ENCODE data around the gene OVAAL. TPM values are rescaled to one million over a fixed set of nuclear protein-coding genes. Genes with fewer than 3 reads are reported as not detected.

OVAAL gene
- total and polyA plus RNA-seq, 9 of the 15 experiments (the other 6 are each of a cell fraction or from before 2014, with no cell fraction given) = 0.04 to 0.18 (median 0.08) TPM; not detected in 4

DNA sequence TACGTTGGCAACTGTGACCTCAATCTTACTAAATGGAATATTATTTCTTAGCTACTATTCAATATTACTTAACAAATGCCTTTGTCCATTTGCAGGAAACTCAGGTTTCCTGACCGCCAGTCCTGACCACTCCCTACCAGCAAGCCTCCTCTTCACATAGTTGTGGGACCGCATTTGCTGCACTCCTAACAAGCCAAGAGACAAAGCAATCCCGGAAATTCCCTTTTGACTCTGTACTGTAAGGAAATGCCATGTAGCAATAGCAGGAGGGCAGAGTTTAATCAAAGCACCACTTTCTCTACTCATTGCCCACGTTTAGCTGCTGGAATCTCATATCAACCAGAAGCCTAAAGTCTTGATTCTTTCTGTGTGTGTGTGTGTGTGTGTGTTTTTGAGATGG, 28.3 kb upstream of the OVAAL start:
- Histone ChIP-seq H3K9me3 (replicated peaks; ENCODE audit: control insufficient read depth, insufficient read depth, low read depth, low read length) (no peaks in the 10 kb centered on the region), H3K9ac (ENCODE audit: insufficient read depth in 1 of 2, low read depth in 2 of 2, low read length in 2 of 2) (no peak overlapping the region), H3K27ac (ENCODE audit: extremely low read depth, low read depth, low read length) (no peak overlapping the region), H3K27me3 (ENCODE audit: control insufficient read depth in 2 of 2, insufficient read depth in 2 of 2, low read length in 2 of 2) (no peaks in the 10 kb centered on the region), H3K4me2 (ENCODE audit: insufficient read depth, low read length) (no peak overlapping the region), H3K4me1 (replicated peaks in 1 of 2; ENCODE audit: control insufficient read depth in 2 of 2, insufficient read depth in 2 of 2, low read length in 2 of 2) (peaks cover 9 to 16% of the 10 kb centered on the region in 2 experiments; a peak in 3 of 5 replicates), H4K20me1 (replicated peaks; ENCODE audit: control insufficient read depth, insufficient read depth, low read length) (no peaks in the 10 kb centered on the region), H3K4me3 (no peak overlapping the region), H3K79me2 (ENCODE audit: control insufficient read depth, insufficient read depth, low read length) (no peaks in the 10 kb centered on the region), H2AFZ (ENCODE audit: low read depth, low read length) (peak overlapping the region; percentile 65), H3K36me3 (ENCODE audit: control insufficient read depth, insufficient read depth, low read length) (no peaks in the 10 kb centered on the region), H3K9me1 (ENCODE audit: control insufficient read depth, insufficient read depth, low read length) (no peaks in the 10 kb centered on the region)
- no peak for DNase-seq (ENCODE audit: extremely low read depth in 1 of 4, low spot score in 3 of 4)
- CTCF ChIA-PET (ENCODE audit: low intra/inter-chr PET ratio) = no interaction called here
- 44% methylated on average over 5 of the region's 5 CpGs for WGBS (ENCODE audit: insufficient coverage, low coverage, missing lambda C conversion rate)
- intact Hi-C loops (cut with micrococcal nuclease) (no loop called here), in situ Hi-C loops (cut with MboI) (no loop called here)
- no peak for ATAC-seq
- POLR2A ChIA-PET = interaction anchor here (0.7 to 1.6 kb wide), 6 partner anchors 8 to 325 kb away, joined by 3 to 4 read pairs (median 4); no protein-coding TSS in a partner anchor
- BruUV-seq (replicated peaks) = no TSS peak
- FAIRE-seq = no peak
- TF ChIP-seq, protein P1, sequence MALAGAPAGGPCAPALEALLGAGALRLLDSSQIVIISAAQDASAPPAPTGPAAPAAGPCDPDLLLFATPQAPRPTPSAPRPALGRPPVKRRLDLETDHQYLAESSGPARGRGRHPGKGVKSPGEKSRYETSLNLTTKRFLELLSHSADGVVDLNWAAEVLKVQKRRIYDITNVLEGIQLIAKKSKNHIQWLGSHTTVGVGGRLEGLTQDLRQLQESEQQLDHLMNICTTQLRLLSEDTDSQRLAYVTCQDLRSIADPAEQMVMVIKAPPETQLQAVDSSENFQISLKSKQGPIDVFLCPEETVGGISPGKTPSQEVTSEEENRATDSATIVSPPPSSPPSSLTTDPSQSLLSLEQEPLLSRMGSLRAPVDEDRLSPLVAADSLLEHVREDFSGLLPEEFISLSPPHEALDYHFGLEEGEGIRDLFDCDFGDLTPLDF (CRISPR knock-in tag; IDR thresholded peaks at IDR 0.05) = no peak
- no peak for TF ChIP-seq DDX20 (tag; IDR thresholded peaks at IDR 0.05; ENCODE audit: low read depth)
- TF ChIP-seq, protein P2, sequence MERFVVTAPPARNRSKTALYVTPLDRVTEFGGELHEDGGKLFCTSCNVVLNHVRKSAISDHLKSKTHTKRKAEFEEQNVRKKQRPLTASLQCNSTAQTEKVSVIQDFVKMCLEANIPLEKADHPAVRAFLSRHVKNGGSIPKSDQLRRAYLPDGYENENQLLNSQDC (CRISPR knock-in tag; IDR thresholded peaks at IDR 0.05) = no peak
- TF ChIP-seq ARID1B (IDR thresholded peaks at IDR 0.05) = no peak
- no peak for TF ChIP-seq WHSC1 (IDR thresholded peaks at IDR 0.05; ENCODE audit: low read length)
- TF ChIP-seq, protein P3, sequence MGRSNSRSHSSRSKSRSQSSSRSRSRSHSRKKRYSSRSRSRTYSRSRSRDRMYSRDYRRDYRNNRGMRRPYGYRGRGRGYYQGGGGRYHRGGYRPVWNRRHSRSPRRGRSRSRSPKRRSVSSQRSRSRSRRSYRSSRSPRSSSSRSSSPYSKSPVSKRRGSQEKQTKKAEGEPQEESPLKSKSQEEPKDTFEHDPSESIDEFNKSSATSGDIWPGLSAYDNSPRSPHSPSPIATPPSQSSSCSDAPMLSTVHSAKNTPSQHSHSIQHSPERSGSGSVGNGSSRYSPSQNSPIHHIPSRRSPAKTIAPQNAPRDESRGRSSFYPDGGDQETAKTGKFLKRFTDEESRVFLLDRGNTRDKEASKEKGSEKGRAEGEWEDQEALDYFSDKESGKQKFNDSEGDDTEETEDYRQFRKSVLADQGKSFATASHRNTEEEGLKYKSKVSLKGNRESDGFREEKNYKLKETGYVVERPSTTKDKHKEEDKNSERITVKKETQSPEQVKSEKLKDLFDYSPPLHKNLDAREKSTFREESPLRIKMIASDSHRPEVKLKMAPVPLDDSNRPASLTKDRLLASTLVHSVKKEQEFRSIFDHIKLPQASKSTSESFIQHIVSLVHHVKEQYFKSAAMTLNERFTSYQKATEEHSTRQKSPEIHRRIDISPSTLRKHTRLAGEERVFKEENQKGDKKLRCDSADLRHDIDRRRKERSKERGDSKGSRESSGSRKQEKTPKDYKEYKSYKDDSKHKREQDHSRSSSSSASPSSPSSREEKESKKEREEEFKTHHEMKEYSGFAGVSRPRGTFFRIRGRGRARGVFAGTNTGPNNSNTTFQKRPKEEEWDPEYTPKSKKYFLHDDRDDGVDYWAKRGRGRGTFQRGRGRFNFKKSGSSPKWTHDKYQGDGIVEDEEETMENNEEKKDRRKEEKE (IDR thresholded peaks at IDR 0.05; ENCODE audit: borderline replicate concordance in 1 of 2, control insufficient read depth in 1 of 2, low read depth in 2 of 2, low read length in 1 of 2) = no peak
- TF ChIP-seq, protein P4, sequence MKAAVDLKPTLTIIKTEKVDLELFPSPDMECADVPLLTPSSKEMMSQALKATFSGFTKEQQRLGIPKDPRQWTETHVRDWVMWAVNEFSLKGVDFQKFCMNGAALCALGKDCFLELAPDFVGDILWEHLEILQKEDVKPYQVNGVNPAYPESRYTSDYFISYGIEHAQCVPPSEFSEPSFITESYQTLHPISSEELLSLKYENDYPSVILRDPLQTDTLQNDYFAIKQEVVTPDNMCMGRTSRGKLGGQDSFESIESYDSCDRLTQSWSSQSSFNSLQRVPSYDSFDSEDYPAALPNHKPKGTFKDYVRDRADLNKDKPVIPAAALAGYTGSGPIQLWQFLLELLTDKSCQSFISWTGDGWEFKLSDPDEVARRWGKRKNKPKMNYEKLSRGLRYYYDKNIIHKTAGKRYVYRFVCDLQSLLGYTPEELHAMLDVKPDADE (conservative IDR thresholded peaks at IDR 0.05; ENCODE audit: control insufficient read depth, low read depth, low read length) = no peak
- no peak for TF ChIP-seq SIRT6 (IDR thresholded peaks at IDR 0.05; ENCODE audit: low read depth, low read length)
- TF ChIP-seq, protein P5, sequence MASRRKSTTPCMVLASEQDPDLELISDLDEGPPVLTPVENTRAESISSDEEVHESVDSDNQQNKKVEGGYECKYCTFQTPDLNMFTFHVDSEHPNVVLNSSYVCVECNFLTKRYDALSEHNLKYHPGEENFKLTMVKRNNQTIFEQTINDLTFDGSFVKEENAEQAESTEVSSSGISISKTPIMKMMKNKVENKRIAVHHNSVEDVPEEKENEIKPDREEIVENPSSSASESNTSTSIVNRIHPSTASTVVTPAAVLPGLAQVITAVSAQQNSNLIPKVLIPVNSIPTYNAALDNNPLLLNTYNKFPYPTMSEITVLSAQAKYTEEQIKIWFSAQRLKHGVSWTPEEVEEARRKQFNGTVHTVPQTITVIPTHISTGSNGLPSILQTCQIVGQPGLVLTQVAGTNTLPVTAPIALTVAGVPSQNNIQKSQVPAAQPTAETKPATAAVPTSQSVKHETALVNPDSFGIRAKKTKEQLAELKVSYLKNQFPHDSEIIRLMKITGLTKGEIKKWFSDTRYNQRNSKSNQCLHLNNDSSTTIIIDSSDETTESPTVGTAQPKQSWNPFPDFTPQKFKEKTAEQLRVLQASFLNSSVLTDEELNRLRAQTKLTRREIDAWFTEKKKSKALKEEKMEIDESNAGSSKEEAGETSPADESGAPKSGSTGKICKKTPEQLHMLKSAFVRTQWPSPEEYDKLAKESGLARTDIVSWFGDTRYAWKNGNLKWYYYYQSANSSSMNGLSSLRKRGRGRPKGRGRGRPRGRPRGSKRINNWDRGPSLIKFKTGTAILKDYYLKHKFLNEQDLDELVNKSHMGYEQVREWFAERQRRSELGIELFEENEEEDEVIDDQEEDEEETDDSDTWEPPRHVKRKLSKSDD (conservative IDR thresholded peaks at IDR 0.05; ENCODE audit: low read length) = no peak
- no peak for TF ChIP-seq ZNF12 (CRISPR knock-in tag; IDR thresholded peaks at IDR 0.05)
